Endothelial cell of umbilical vein (primary cell): ENCODE data around the gene SLC6A6. TPM values are rescaled to one million over a fixed set of nuclear protein-coding genes. Genes with fewer than 3 reads are reported as not detected.

Source experiments
- BruUV-seq: library from RNA; stranded (reverse); fragments of 400-500 nt; replicated peaks from 2 replicates; lab custom pipeline; 2021; lab: Mats Ljungman, UMichigan
- CTCF ChIA-PET: fragments of 300-600, 350-600 bp; sonication (Branson Sonifier 250); formaldehyde crosslinking; loops from one replicate; lab custom pipeline; 2021; ENCODE audit warnings: antibody characterized with exemption, inconsistent platforms; lab: Charles Lee
- POLR2A ChIA-PET: fragments of 300-600, 350-600 bp; sonication (Branson Sonifier 250); formaldehyde crosslinking; loops from one replicate; lab custom pipeline; 2021; ENCODE audit warnings: antibody characterized with exemption, inconsistent platforms; lab: Charles Lee
- DNase-seq: peaks from one replicate; pipeline ENCODE4 v3.0.0-alpha.2; 2011; ENCODE audit warnings: low read depth, low spot score
- FAIRE-seq: peaks from 2 replicates; lab custom pipeline; 2011; peaks lifted over from hg19 to GRCh38; lab: Jason Lieb, UNC
- H2AFZ ChIP-seq: 2 replicates; pipeline ENCODE4 v1.6.0; 2012; ENCODE audit warnings: low read depth, low read length, control low read depth, inconsistent platforms
- H3K27ac ChIP-seq: 2 replicates; pipeline ENCODE4 v1.5.1; 2011; ENCODE audit warnings: low read depth, mild to moderate bottlenecking, control low read depth, low read length, moderate library complexity; ENCODE audit not compliant: insufficient read depth
- H3K27me3 ChIP-seq, 2 experiments: 2 replicates each; pipeline versions ENCODE4 v1.6.0 to v1.6.1; 2011; ENCODE audit warnings: low read length in 2 of 2, mixed read lengths in 1 of 2; ENCODE audit not compliant: control insufficient read depth in 2 of 2, insufficient read depth in 2 of 2
- H3K36me3 ChIP-seq, 2 experiments: 2 replicates in 1 of 2; 3 replicates in 1 of 2; pipeline ENCODE4 v1.5.1; 2011; ENCODE audit warnings: low read length in 2 of 2, mild to moderate bottlenecking in 1 of 2, moderate library complexity in 1 of 2; ENCODE audit not compliant: control insufficient read depth in 2 of 2, insufficient read depth in 2 of 2; ENCODE audit errors: extremely low read depth in 1 of 2
- H3K4me1 ChIP-seq: 3 replicates; pipeline ENCODE4 v1.5.1; 2011; ENCODE audit warnings: mild to moderate bottlenecking, low read length; ENCODE audit not compliant: control insufficient read depth, insufficient read depth; ENCODE audit errors: extremely low read depth
- H3K4me2 ChIP-seq: 2 replicates; pipeline ENCODE4 v1.6.1; 2011; ENCODE audit warnings: low read length, control low read depth, mixed read lengths; ENCODE audit not compliant: insufficient read depth
- H3K4me3 ChIP-seq, 3 experiments: fragments of 200-600 bp in 1 of 3; sonication (generic), shearing (Covaris generic) in 1 of 3; replicated peaks in 1 of 3; 2 replicates each; pipeline ENCODE4 v1.5.1; 2011 to 2016; ENCODE audit warnings: control low read depth in 3 of 3, low read length in 3 of 3, mild to moderate bottlenecking in 2 of 3, inconsistent platforms in 1 of 3, low read depth in 1 of 3, moderate library complexity in 1 of 3; ENCODE audit not compliant: insufficient read depth in 1 of 3
- H3K79me2 ChIP-seq: 2 replicates; pipeline ENCODE4 v1.6.0; 2012; ENCODE audit warnings: low read length, inconsistent platforms; ENCODE audit not compliant: control insufficient read depth, insufficient read depth
- H3K9ac ChIP-seq: replicated peaks from 2 replicates; pipeline ENCODE3; 2011; ENCODE audit warnings: low read length, control low read depth; ENCODE audit not compliant: insufficient read depth; ENCODE audit errors: extremely low read depth
- H3K9me1 ChIP-seq: replicated peaks from 3 replicates; pipeline ENCODE4 v1.6.0; 2011; ENCODE audit warnings: mild to moderate bottlenecking, low read length; ENCODE audit not compliant: control insufficient read depth, insufficient read depth; ENCODE audit errors: extremely low read depth
- H3K9me3 ChIP-seq: replicated peaks from 2 replicates; pipeline ENCODE4 v1.5.1; 2012; ENCODE audit warnings: low read length, inconsistent platforms; ENCODE audit not compliant: control insufficient read depth, insufficient read depth
- H4K20me1 ChIP-seq: replicated peaks from 2 replicates; pipeline ENCODE3; 2011; ENCODE audit warnings: mild to moderate bottlenecking, low read length; ENCODE audit not compliant: control insufficient read depth, insufficient read depth; ENCODE audit errors: extremely low read depth
- CTCF ChIP-seq, 2 donors: IDR thresholded peaks; 1 replicate in 1 of 2; 2 replicates in 1 of 2; pipeline ENCODE4 v1.5.1; 2011; ENCODE audit warnings: low read length in 2 of 2, mild to moderate bottlenecking in 2 of 2, moderate library complexity in 2 of 2, control low read depth in 1 of 2, inconsistent platforms in 1 of 2, low read depth in 1 of 2; ENCODE audit not compliant: insufficient read depth in 1 of 2; ENCODE audit errors: extremely low read depth in 1 of 2
- FOS ChIP-seq: IDR thresholded peaks from 2 replicates; pipeline ENCODE4 v1.6.1; 2011; ENCODE audit warnings: mild to moderate bottlenecking, low read length, moderate library complexity, borderline replicate concordance; ENCODE audit not compliant: insufficient read depth
- JUN ChIP-seq: IDR thresholded peaks from 2 replicates; pipeline ENCODE4 v1.6.1; 2011; ENCODE audit warnings: borderline replicate concordance, low read depth; ENCODE audit not compliant: insufficient read length, insufficient read depth
- POLR2A ChIP-seq: IDR thresholded peaks from 2 replicates; pipeline ENCODE4 v1.6.1; 2012; ENCODE audit warnings: low read depth, mild to moderate bottlenecking, control low read depth, low read length
- dilution Hi-C: fragments of 300-500 bp; cut with MboI; formaldehyde crosslinking; loops from one replicate; pipeline ENCODE4 v1.15.0; 2019; ENCODE audit warnings: low sequenced_read_pairs; ENCODE audit not compliant: extremely low pct_ligation_motif_present
- intact Hi-C: fragments of 100-400 bp; cut with micrococcal nuclease; formaldehyde crosslinking; loops from one replicate; pipeline ENCODE4 v1.10.0; 2022
- polyA plus RNA-seq, 4 experiments: library from polyadenylated mRNA; depleted of rRNA in 3 of 4; stranded (reverse) in 3 of 4; unstranded in 1 of 4; fragments of >200 nt; gene quantifications; 2 replicates each; pipeline versions ENCODE4 v1.2.1 to v1.2.3, GENCODE V29; 2011 to 2012; ENCODE audit warnings: missing spikeins in 1 of 4
- total RNA-seq: library from RNA; stranded (reverse); gene quantifications from 2 replicates; pipeline ENCODE4 v1.2.3, GENCODE V29; 2021

SLC6A6 gene
- total and polyA plus RNA-seq, 2 donors (not counting 3 experiments of a cell fraction or from before 2014, with no cell fraction given) = 25.7 to 38.0 TPM

GRCh38 chr3:14536055-14536815, 133.8 kb downstream of the SLC6A6 start:
- ChIA-PET POLR2A (no interaction called here), CTCF (interaction anchor here (1.6 kb wide), 1 partner anchor 13 kb away, joined by 5 read pairs; no protein-coding TSS in a partner anchor)
- no peaks in the 10 kb centered on the region for H3K36me3 ChIP-seq

GRCh38 chr3:14536837-14537589, 134.6 kb downstream of the SLC6A6 start:
- dilution Hi-C loops (no loop called here), intact Hi-C loops (no loop called here)
- DNase-seq (no peak), FAIRE-seq (no peak)
- Histone ChIP-seq H3K36me3 (no peaks in the 10 kb centered on the region), H2AFZ (no peak overlapping the region), H3K4me2 (no peak overlapping the region), H3K9me1 (no peaks in the 10 kb centered on the region), H3K9ac (no peak overlapping the region), H4K20me1 (no peaks in the 10 kb centered on the region), H3K79me2 (no peaks in the 10 kb centered on the region), H3K4me1 (no peaks in the 10 kb centered on the region), H3K9me3 (no peaks in the 10 kb centered on the region), H3K4me3 (no peak overlapping the region), H3K27me3 (no peaks in the 10 kb centered on the region), H3K27ac (no peak overlapping the region)
- ChIA-PET CTCF (interaction anchor here (1.6 kb wide), 1 partner anchor 12 kb away, joined by 5 read pairs; no protein-coding TSS in a partner anchor), POLR2A (no interaction called here)
- TF ChIP-seq CTCF (IDR thresholded peaks at IDR 0.05; ENCODE audit: extremely low read depth in 1 of 2, insufficient read depth in 1 of 2, low read depth in 1 of 2, low read length in 2 of 2) (no peak), JUN (no peak), POLR2A (no peak)
- BruUV-seq = no TSS peak

More at GRCh38 chr3:14536055-14536815, 133.8 kb downstream of the SLC6A6 start:
- H3K79me2 ChIP-seq = no peaks in the 10 kb centered on the region
- H4K20me1 ChIP-seq = no peaks in the 10 kb centered on the region
- intact Hi-C loops (no loop called here), dilution Hi-C loops (no loop called here)
- no peak overlapping the region for H3K9ac ChIP-seq
- no peaks in the 10 kb centered on the region for H3K9me3 ChIP-seq
- DNase-seq (no peak), FAIRE-seq (no peak)
- H3K4me3 ChIP-seq = no peak overlapping the region
- TF ChIP-seq FOS = no peak
- no peaks in the 10 kb centered on the region for H3K4me1 ChIP-seq
- no TSS peak for BruUV-seq
- no peak overlapping the region for H2AFZ ChIP-seq
- no peaks in the 10 kb centered on the region for H3K9me1 ChIP-seq
- H3K27me3 ChIP-seq = no peaks in the 10 kb centered on the region
- H3K4me2 ChIP-seq = no peak overlapping the region
- H3K27ac ChIP-seq = no peak overlapping the region
